Erythroblast (primary cell): Measurements from ENCODE around the gene SLC7A10.

Source experiments
- DNase-seq, 2 experiments: peaks; one replicate each; lab custom pipeline; 2025; lab: John Stamatoyannopoulos, UW
- GATA1 ChIP-seq: IDR thresholded peaks from 2 replicates; pipeline ENCODE4 v1.6.1; 2011; ENCODE audit warnings: low read depth, mild to moderate bottlenecking, control low read depth, low read length, moderate library complexity
- POLR2A ChIP-seq: IDR thresholded peaks from 2 replicates; pipeline ENCODE4 v1.6.1; 2011; ENCODE audit warnings: mild to moderate bottlenecking, low read length

SLC7A10 gene

GRCh38 chr19:33225458-33225926 lies at the start of gene SLC7A10:
TSS of gene SLC7A10 (minus strand) at chr19:33225850. CDS start at chr19:33225703, 147 bp downstream.
- no peak for TF ChIP-seq GATA1
- no peak for DNase-seq

- TF ChIP-seq GATA1 = no peak
- TF ChIP-seq POLR2A = no peak
- DNase-seq = no peak
These were observed 49.3 kb upstream of the SLC7A10 start for GRCh38 chr19:33274663-33275558.

- no peak for TF ChIP-seq GATA1
- no peak for TF ChIP-seq POLR2A
- DNase-seq = no peak
These were observed 48.4 kb upstream of the SLC7A10 start for GRCh38 chr19:33273881-33274662.

- TF ChIP-seq POLR2A (no peak), GATA1 (no peak)
These were observed 47.6 kb upstream of the SLC7A10 start for GRCh38 chr19:33273065-33273736.

GRCh38 chr19:33271246-33272021 lies 45.8 kb upstream of the SLC7A10 start:
- no peak for DNase-seq
- TF ChIP-seq POLR2A (no peak), GATA1 (no peak)

More at GRCh38 chr19:33273065-33273736, 47.6 kb upstream of the SLC7A10 start:
- no peak for DNase-seq

GRCh38 chr19:33270769-33271168 lies 45.1 kb upstream of the SLC7A10 start:
- no peak for DNase-seq
- TF ChIP-seq GATA1 (no peak), POLR2A (no peak)

GRCh38 chr19:33269016-33269415 lies 43.4 kb upstream of the SLC7A10 start:
- TF ChIP-seq GATA1 = no peak
- TF ChIP-seq POLR2A = no peak
- DNase-seq = no peak

- DNase-seq = no peak
- TF ChIP-seq POLR2A = no peak
- TF ChIP-seq GATA1 = no peak
These were observed 42.7 kb upstream of the SLC7A10 start for GRCh38 chr19:33268162-33268991.

- no peak for TF ChIP-seq GATA1
- no peak for TF ChIP-seq POLR2A
- DNase-seq = no peak
These were observed 42.1 kb upstream of the SLC7A10 start for GRCh38 chr19:33267706-33268105.

- TF ChIP-seq POLR2A (no peak), GATA1 (no peak)
- DNase-seq = no peak
These were observed 41.4 kb upstream of the SLC7A10 start for GRCh38 chr19:33266974-33267484.

GRCh38 chr19:33264881-33265445 lies 39.3 kb upstream of the SLC7A10 start:
- TF ChIP-seq POLR2A (no peak), GATA1 (no peak)
- no peak for DNase-seq
